ENCODE measurements around the gene ANKRD44.

DNA sequence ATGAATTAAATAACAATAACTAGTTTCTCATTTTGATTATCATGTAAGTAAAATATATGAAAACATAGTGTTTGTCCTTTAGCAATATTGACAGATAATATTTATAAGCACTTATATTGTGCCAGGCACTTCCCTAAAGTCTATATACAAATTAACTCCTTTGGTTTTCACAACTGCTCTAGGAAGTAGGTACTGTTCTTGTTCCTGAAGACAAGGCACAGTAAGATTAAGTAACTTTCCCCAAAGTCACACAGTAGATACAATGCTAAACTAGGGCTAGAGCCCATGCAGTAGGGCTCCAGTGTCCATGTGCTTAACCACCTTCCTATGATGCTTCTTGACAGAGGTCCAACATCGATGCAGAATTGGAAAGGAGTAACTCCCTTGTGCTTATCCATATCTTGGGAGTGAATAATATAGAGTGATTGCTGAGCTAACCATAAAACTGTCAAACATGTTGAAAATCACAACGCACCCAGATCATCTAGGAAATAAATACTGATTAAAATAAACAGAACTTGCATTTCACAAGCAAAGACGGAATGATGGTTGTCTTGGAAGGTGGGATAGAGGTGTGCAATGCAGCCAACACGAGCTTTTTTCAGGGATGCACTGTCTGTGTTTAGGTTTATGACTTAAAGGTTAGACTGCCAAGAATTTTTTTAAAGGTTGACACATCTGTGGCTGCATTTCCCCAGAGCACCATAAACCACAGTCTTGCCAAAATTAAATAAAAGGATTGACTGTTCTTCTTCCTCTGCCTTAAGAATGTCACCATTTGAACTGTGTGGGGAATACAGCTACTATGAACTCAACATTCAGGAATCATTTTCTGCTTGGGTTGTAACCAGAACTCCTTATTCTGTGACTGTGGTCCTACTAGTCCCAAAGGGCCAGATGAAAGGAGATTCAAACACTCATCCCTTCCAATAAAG lies 80.8 kb downstream of the ANKRD44 start:
- TF ChIP-seq, protein P1, sequence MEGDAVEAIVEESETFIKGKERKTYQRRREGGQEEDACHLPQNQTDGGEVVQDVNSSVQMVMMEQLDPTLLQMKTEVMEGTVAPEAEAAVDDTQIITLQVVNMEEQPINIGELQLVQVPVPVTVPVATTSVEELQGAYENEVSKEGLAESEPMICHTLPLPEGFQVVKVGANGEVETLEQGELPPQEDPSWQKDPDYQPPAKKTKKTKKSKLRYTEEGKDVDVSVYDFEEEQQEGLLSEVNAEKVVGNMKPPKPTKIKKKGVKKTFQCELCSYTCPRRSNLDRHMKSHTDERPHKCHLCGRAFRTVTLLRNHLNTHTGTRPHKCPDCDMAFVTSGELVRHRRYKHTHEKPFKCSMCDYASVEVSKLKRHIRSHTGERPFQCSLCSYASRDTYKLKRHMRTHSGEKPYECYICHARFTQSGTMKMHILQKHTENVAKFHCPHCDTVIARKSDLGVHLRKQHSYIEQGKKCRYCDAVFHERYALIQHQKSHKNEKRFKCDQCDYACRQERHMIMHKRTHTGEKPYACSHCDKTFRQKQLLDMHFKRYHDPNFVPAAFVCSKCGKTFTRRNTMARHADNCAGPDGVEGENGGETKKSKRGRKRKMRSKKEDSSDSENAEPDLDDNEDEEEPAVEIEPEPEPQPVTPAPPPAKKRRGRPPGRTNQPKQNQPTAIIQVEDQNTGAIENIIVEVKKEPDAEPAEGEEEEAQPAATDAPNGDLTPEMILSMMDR (IDR thresholded peaks at IDR 0.05; ENCODE audit: low read depth, low read length, poor library complexity, severe bottlenecking): no peak
- TF ChIP-seq EZH2phosphoT487 (IDR thresholded peaks at IDR 0.05; ENCODE audit: borderline replicate concordance, low read length): no peak

Data from DOHH2 (cell line).